Epithelial cell of esophagus (primary cell): Measurements from ENCODE around the gene CPA2.

ENCODE experiments used
- DNase-seq: peaks from one replicate; pipeline ENCODE4 v3.0.0; 2010; ENCODE audit warnings: low read depth
- H3K4me3 ChIP-seq: 2 replicates; pipeline ENCODE4 v1.5.1; 2011; ENCODE audit warnings: mild to moderate bottlenecking, low read length, control low read depth
- TF ChIP-seq, protein P1 (sequence below): IDR thresholded peaks from 2 replicates; pipeline ENCODE4 v1.5.1; 2011; ENCODE audit warnings: low read depth, mild to moderate bottlenecking, low read length, control low read depth, inconsistent platforms; ENCODE audit not compliant: insufficient read depth; ENCODE audit errors: missing control alignments

The CPA2 gene

DNA sequence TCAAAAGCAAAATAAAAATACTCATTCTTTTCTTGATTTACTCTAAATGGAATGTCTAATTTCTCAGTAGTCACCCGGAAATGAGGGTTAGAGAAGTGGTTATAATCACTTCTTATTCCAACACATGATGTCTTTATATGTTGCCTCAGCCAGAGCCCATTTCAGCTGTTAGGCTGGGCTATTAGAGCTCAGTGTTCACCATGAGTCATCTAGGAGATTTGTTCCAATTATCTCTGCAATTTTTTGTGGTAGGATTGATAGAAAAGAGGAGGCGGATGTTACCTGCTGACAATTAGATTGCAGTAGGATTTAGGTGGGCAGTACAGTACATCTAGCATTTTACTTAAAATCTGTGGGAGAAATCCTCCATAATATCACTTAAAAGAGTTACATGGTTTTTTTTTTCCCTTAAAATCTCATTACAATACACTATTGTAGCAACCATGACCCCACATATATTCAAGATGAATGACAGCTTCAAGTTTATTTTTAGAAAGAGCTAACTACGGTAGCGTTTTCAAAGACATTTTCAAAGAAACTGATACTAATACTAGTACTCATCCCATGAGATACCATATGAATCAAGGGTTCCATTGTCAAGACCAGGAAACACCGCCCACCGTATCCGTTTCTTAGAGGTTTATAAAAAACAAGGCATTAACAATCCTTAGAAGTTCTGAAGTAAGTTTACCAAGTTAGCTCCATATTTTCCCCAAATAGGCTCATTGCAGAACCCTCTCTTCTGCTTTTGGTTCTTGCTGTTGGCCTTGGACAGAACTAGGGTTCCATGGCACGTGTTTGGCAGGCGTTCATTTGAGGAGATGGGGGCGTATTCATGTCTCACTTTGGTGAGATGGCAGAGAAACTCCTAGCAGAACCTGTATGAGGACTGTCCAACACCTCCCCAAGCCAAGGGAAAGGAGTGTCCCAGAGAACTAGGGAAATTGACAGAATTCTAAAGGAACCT lies 10.4 kb downstream of the CPA2 start:
- TF ChIP-seq, protein P1, sequence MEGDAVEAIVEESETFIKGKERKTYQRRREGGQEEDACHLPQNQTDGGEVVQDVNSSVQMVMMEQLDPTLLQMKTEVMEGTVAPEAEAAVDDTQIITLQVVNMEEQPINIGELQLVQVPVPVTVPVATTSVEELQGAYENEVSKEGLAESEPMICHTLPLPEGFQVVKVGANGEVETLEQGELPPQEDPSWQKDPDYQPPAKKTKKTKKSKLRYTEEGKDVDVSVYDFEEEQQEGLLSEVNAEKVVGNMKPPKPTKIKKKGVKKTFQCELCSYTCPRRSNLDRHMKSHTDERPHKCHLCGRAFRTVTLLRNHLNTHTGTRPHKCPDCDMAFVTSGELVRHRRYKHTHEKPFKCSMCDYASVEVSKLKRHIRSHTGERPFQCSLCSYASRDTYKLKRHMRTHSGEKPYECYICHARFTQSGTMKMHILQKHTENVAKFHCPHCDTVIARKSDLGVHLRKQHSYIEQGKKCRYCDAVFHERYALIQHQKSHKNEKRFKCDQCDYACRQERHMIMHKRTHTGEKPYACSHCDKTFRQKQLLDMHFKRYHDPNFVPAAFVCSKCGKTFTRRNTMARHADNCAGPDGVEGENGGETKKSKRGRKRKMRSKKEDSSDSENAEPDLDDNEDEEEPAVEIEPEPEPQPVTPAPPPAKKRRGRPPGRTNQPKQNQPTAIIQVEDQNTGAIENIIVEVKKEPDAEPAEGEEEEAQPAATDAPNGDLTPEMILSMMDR: no peak
- peak; percentile 66 for DNase-seq
- H3K4me3 ChIP-seq: no peak overlapping the region

DNA sequence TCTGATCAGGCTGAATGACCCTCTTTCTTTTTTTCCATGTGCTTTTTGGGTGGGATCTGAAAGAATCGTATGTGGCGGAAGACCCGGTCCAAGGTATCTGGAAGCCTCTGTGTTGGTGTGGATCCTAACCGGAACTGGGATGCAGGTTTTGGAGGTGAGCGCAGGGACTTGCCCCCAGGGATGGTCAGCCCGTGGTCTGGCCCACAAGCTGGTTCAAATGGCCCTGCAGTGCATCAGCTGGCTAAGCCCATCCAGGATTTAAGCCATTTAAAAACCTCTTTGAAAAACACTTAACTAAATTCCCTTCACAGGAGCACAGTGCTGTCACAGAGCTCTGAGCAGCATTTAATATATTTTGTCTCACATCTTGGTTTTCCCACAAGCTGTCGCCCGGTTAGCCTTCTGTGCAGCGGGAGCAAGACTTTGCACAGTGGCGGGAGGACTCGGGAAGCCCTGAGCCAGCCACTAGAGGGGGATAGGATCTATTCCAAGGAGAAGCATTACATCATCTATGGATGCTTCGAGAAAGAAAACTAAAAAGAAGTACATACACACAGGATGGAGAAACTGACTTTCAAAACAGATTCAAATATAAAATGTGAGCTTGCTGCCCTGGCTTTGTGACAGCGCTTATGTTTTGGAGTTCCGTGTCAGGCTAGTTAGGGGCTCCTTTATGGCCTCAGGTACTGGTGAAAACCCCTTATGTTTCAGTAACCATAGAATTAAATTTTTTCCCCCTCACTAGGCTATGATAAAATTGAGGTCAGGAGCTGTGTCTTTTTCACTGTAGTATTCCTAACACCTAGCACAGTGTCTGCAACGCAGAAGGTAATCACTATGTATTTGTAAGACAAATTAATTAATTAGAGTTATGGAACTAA lies 11.3 kb downstream of the CPA2 start:
- TF ChIP-seq, protein P1: peak; percentile 49
- H3K4me3 ChIP-seq: no peak overlapping the region
- peak; percentile 52 for DNase-seq

DNA sequence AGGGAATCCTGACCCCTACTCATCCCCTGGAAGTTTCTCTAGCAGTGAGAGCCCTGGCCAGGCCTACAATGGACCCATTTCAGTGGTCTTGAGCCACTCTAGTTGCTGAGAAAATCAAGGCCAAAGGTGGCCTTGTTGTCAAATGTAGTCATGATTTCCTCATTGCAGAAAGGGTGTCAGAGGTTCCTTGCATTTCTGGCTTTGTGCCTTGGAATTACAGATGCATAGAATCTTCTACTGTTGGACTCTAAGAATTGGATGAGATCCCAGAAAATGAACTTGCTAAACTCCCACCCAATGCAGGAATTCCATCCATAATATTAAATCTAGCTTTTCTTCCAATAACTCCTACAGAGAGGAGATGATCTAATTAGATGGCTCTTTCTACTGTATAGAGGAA lies 12.2 kb downstream of the CPA2 start:
- DNase-seq: peak; percentile 46
- TF ChIP-seq, protein P1: no peak
- H3K4me3 ChIP-seq: no peak overlapping the region

DNA sequence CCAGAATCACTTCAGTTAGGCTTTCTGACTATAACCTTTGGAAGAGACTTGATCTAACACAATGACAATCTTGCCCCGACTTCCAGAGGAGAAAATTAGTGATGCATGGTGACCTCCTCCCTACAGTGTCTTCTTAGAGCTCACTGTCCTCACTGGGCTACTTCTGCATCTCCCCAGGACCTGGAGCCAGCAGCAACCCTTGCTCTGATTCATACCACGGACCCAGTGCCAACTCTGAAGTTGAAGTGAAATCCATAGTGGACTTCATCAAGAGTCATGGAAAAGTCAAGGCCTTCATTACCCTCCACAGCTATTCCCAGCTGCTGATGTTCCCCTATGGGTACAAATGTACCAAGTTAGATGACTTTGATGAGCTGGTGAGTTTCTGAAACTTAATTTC lies 12.6 kb downstream of the CPA2 start:
- no peak for DNase-seq
- TF ChIP-seq, protein P1: no peak
- no peak overlapping the region for H3K4me3 ChIP-seq

DNA sequence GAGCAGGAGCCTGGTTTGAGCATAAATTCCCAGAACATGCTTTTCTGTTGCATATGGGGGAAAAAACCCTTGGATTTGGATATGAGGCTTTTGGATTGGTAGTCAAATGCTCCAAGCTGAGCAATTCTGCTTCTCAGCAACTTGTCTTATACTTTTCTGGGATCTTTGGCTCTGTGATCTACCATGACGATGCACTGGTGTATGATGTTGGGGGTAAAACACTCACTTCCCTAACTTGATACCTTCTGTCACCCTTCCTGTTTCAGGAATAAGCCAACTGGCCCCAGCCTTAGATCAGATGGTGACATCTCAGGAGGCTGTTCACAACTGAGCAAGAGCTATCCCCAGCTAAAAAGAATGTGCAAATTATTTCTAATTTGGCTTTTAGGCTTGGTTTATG lies 13.2 kb downstream of the CPA2 start:
- no peak overlapping the region for H3K4me3 ChIP-seq
- no peak for DNase-seq
- TF ChIP-seq, protein P1: no peak

DNA sequence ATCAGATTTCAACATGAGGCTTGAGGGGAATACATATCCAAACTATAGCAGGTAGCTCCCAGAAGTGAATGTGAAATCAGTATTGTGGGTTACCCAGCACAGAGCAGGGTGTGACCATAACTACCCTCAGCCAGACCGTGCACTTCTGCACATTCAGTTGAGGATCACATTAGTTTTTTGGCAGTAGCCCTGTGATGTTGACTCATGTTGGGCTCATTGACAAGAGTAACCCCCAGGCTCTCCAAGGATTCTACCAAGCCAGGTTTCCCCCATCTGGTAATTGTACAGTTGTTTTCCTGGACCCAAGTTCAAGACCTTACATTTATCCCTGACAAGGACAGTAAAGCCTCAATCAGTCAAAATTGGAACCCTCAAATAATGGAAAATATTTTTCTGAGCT lies 14.6 kb downstream of the CPA2 start:
- no peak overlapping the region for H3K4me3 ChIP-seq
- DNase-seq: peak; percentile 65
- TF ChIP-seq, protein P1: no peak
